Kidney capillary endothelial cell (primary cell): ENCODE results near the gene PLSCR5.

Experiments used
- DNase-seq: peaks from one replicate; pipeline ENCODE4 v3.0.0-alpha.2; 2018; ENCODE audit warnings: low spot score

The PLSCR5 gene

DNA sequence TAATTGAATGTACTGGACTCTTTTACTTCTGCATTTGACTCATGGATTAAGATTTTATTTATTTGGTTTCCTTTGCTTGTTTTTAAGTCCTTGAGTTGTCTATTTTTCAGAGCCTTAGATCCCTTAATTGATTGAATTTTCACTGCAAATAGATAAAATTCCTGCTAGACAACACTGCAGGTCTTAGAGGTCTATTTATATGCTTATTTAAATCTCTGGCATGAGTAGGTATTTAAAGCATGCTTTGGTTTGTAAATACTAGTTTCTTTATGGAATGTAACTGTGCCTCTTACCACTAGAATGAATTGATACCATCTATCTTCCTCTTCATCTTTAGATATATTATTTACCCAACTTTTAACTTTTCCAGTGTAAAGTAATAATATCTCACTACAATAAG, 20.0 kb downstream of the PLSCR5 start:
- no peak for DNase-seq

- no peak for DNase-seq
Measured at GRCh38 chr3:146581951-146582467, 23.1 kb downstream of the PLSCR5 start.

DNA sequence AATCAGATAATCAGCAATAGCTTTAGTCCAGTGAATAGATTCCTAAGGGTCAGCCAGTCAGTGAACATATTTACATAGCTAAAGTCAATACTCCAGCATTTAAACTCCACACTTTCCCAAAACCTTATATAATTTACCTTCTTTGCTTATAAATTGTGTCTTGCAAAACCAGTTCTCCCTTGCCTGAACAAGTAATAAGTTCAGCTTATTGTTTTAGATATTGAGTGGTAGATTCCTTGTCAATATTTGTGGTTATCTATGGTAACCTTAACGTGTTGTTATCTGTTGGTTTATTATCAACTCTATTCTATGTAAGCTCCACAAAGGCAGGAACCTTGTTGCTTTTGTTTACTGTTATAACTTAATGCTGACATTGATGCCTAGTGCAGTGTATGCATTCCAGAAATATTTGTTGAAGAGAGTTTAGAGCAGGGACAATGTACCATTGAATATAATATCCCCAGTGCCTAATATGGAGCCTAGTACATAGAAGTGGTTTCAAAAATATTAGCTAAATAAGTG, 24.0 kb downstream of the PLSCR5 start:
- DNase-seq = no peak

GRCh38 chr3:146577662-146578061, 27.5 kb downstream of the PLSCR5 start:
- peak; percentile 42 for DNase-seq

DNA sequence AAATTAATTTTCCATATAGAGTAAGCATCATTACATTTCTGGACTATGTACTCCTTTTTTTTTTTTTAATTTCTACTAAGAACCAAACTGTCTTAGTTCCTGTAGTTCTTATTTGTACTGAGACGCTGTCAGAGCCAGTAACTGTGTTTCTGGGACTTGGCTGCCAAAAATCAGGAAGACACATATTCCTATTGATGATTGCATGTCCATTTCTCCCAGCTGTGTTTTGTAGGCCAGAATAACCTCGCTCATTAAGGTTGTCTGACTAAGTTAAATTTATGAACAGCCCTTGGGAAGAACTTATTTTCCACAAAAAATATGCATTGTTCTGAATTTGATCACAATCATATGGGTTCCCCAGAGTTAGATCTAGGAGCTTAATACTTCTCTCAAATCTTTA, 29.5 kb downstream of the PLSCR5 start:
- no peak for DNase-seq

GRCh38 chr3:146574173-146574572, 31.0 kb downstream of the PLSCR5 start:
- DNase-seq = no peak

- DNase-seq = no peak
Measured at GRCh38 chr3:146569314-146569713, 35.8 kb downstream of the PLSCR5 start.

- DNase-seq = no peak
Measured at GRCh38 chr3:146566138-146566537, 39.0 kb downstream of the PLSCR5 start.

- no peak for DNase-seq
Measured at GRCh38 chr3:146561879-146562278, 43.3 kb downstream of the PLSCR5 start.

DNA sequence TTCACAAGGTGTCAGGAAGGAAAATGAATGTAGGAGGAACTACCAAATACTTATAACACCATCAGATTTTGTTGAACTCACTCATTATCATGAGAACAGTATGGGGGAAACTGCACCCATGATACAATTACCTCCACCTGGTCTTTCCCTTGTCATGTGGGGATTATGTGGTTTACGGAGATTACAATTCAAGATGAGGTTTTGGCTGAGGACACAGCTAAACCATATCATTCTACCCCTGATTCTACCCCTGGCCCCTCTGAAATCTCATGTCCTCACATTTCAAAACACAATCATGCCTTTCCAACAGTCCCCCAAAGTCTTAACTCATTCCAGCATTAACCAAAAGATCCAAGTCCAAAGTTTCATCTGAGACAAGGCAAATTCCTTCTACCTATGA, 43.7 kb downstream of the PLSCR5 start:
- no peak for DNase-seq

DNA sequence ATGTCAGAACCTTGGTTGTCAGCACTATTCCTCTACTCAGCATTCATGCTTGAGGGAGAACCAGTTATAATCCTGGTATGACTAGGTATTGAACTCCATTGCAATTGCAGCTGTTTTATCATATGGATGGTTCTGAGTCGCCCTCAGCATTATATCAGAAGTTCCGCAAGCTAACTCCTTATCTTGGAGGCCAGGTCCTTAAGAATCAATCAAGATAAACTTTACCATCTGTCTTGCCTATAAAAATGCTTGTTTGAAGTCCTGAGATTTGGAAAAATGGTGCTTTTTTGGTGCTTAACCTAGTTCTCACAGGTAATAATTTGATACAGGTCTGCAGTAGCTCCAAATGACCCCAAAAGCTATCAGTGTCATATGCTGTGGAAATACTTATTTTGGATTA, 44.5 kb downstream of the PLSCR5 start:
- no peak for DNase-seq

DNA sequence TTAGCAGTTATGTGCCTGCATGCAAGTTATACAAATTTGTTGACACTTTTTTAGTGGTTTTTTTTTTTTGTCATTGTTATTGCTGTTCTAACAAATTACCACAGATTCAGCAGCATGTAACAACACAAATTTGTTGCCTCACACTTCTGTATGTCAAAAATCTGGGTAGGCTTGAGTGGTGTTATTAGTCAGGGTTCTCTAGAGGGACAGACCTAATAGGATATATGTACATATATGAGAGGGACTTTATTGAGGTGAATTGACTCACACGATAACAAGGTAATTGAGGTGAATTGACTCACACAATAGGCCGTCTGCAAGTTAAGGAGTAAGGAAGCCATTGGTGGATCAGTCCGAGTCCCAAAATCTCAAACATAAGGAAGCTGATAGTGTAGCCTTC, 45.8 kb downstream of the PLSCR5 start:
- DNase-seq = no peak

- no peak for DNase-seq
Measured at GRCh38 chr3:146558781-146559180, 46.4 kb downstream of the PLSCR5 start.

DNA sequence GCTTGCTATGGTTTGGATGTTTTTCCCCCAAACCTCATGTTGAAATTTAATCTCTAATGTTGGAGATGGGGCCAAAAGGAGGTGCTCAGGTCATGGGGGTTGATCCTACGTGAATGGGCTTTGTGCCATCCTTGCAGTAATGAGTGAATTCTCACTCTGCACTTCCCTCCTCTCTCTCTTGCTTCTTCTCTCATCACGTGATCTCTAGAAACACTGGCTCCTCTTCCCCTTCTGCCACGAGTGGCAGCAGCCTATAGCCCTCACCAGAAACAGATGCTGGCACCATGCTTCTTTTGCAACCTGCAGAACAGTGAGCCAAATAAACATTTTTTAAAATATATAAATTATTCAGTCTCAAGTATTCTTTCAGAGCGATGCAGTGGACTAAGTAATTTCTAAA, 47.4 kb downstream of the PLSCR5 start:
- DNase-seq = no peak

- DNase-seq = no peak
Measured at GRCh38 chr3:146555311-146555710, 49.8 kb downstream of the PLSCR5 start.

DNA sequence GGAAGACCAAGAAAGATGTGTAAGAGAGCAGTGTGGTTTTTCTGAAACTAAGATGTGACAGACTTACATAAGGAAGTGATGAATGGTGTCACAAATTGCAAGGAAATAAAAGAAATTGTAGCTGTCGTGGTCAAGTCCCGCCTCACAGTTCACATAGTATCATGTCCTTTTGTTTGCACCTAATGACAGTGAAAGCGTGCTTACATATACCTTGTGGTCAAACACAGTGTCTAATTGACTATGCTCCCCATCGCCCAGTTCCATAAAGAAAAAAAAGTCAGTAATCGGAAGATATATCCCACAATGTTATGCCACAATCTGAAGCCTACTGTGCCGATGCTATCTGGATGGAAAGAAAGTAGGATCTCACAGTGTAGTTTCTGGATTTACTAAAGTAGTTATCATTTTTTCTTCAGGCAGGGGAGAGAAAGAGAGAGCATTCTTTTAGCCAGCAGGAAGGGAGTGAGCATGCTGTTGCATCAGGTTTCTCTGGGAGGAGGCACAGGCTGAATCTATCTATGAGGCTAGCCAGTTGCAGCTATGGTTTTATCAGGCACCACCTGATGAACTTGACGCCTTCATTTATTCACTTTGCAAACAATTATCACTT, 50.9 kb downstream of the PLSCR5 start:
- DNase-seq = no peak

- peak; percentile 7 for DNase-seq
Measured at GRCh38 chr3:146550743-146551510, 54.2 kb downstream of the PLSCR5 start.

- no peak for DNase-seq
Measured at GRCh38 chr3:146550070-146550615, 55.0 kb downstream of the PLSCR5 start.

DNA sequence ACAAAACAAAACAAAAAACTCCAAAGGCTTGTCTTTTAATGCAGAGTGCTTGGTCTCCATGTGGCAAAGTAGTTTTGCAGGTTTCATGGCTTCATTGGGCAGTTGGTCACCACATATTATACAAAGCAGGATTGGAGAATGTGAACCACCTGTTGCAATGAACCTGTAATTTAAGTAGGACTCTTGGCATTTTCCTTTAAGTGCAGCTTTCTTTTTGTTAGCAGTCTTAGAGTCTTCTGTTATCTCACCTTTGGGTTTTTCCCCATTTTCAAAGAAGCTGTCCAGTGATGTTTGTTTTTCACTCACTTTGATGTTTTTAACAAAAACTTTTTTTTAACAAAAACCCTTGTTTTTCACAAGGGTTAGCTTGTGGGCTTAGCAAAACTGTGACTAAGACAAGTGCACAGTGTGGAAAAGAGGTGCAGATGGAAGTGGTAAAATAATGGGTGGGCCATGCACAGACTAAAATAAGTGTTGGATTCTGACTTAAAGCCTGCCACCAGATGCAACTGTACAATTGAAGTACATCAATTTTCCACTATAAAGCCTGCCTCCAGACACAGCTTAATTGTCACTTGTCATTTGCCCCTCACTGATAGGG, 57.8 kb downstream of the PLSCR5 start:
- no peak for DNase-seq

- no peak for DNase-seq
Measured at GRCh38 chr3:146546366-146546965, 58.7 kb downstream of the PLSCR5 start.

- no peak for DNase-seq
Measured at GRCh38 chr3:146544929-146545528, 60.1 kb downstream of the PLSCR5 start.
